Nephron progenitor cell (in vitro differentiated cells): ENCODE data around the gene GNA12.

ENCODE experiments used
- DNase-seq: peaks from one replicate; pipeline ENCODE4 v3.0.0; 2021
- H3K27ac Mint-ChIP-seq: 2 replicates; pipeline ENCODE4 v1.8.0; 2021; ENCODE audit warnings: mild to moderate bottlenecking, moderate library complexity, mixed read lengths
- H3K27me3 Mint-ChIP-seq: 2 replicates; pipeline ENCODE4 v1.8.0; 2021; ENCODE audit warnings: mild to moderate bottlenecking, low read depth, mixed read lengths; ENCODE audit not compliant: poor library complexity
- H3K36me3 Mint-ChIP-seq: 2 replicates; pipeline ENCODE4 v1.8.0; 2021; ENCODE audit warnings: low read depth, mixed read lengths
- H3K4me1 Mint-ChIP-seq: 2 replicates; pipeline ENCODE4 v1.8.0; 2021; ENCODE audit warnings: mixed read lengths
- H3K4me3 Mint-ChIP-seq: 2 replicates; pipeline ENCODE4 v1.8.0; 2021; ENCODE audit warnings: mild to moderate bottlenecking, moderate library complexity, mixed read lengths
- H3K9me3 Mint-ChIP-seq: 2 replicates; pipeline ENCODE4 v1.8.0; 2021; ENCODE audit warnings: mild to moderate bottlenecking, moderate library complexity, mixed read lengths
- CTCF ChIP-seq: fragments of 200-600 bp; sonication (generic); IDR thresholded peaks from 2 replicates; pipeline ENCODE4 v1.5.0; 2021; ENCODE audit warnings: antibody characterized with exemption

GNA12 gene

GRCh38 chr7:2807845-2808772 lies 36.0 kb downstream of the GNA12 start:
- Mint-ChIP-seq H3K36me3 (peaks cover 33% of the 10 kb centered on the region), H3K4me3 (no peak overlapping the region), H3K4me1 (peaks cover 51% of the 10 kb centered on the region), H3K27me3 (peaks cover 2% of the 10 kb centered on the region), H3K9me3 (peaks cover 3% of the 10 kb centered on the region), H3K27ac (peak overlapping the region; percentile 69)
- no peak for DNase-seq
- TF ChIP-seq CTCF, result no peak

DNA sequence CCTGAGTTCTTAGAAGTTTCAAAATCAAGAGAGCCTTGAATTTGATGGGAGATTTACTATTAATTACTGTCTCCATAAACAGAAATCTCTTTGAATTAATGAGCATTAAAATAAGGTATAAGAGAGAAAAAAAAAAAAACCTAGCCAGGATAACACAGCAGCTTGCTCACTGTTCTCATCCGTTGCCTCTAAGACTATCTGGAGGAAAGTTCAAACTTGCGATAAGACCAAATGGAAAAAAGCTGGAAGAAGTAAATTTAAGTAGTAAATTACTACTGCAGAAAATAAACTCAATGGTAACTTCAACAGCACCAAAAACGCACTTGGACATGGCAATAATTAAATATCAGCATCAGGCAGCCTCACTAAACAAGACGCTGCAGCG lies 36.7 kb downstream of the GNA12 start:
- no peak for TF ChIP-seq CTCF
- Mint-ChIP-seq H3K27ac (peak overlapping the region; percentile 69), H3K9me3 (peaks cover 3% of the 10 kb centered on the region)

DNA sequence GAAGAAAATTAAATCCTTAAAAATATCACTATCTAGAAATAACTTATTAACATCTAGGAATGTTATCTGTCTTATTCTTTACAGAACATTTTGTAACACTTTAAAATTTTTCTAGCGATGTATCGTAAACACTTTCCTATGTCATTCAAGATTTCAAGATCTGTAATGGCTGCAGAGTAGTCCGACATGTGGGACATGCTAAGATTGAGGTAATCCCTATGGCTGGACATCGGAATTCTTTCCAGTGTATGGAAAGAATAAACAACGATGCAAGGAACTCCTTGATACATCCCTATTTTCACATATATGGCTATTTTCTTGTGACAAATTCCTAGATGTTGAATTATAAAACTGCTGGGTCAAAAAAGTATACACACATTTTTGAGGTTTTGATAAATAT lies 37.5 kb downstream of the GNA12 start:
- no peak overlapping the region for H3K4me3 Mint-ChIP-seq
- H3K4me1 Mint-ChIP-seq, result peaks cover 60% of the 10 kb centered on the region
- peaks cover 3% of the 10 kb centered on the region for H3K9me3 Mint-ChIP-seq
- no peak overlapping the region for H3K27ac Mint-ChIP-seq
- DNase-seq, result no peak
- H3K36me3 Mint-ChIP-seq, result peaks cover 30% of the 10 kb centered on the region
- H3K27me3 Mint-ChIP-seq, result peaks cover 2% of the 10 kb centered on the region
- no peak for TF ChIP-seq CTCF

More for the DNA sequence above, 36.7 kb downstream of the GNA12 start:
- no peak for DNase-seq
- peaks cover 33% of the 10 kb centered on the region for H3K36me3 Mint-ChIP-seq
- no peak overlapping the region for H3K4me3 Mint-ChIP-seq
- peaks cover 57% of the 10 kb centered on the region for H3K4me1 Mint-ChIP-seq
- H3K27me3 Mint-ChIP-seq, result peaks cover 2% of the 10 kb centered on the region

DNA sequence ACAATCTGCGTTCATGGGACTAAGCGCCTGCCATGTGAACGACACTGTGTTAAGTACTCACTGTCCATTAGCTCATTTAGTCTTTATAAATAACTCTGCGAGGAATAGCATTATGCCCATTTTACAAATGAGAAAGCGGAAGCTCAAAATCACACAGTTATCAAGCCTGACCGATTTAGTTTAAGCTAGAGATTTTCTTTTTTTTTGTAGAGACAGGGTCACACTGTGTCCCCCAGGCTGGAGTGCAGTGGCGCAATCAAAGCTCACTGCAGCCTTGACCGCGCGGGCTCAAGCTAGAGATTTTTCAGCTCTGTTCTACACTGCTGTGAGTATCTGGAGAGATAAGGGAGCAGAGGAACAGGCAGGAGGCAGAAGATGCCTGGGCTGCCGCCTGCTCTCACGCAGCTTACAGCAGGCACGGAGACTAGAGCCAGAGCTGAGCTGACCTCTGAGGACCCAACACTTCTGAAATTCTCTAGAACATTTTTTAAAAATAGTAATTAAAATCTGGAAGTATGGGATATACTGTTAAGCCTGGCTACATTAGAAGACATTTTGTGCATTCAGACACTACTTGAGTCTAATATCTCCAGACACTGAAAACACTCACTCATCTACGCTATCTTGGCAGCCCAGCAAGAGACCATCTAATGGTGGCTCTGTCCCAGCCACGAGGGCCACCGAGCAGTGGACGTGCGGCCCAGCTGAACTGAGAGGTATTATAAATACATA lies 38.7 kb downstream of the GNA12 start:
- Mint-ChIP-seq H3K27ac (no peak overlapping the region), H3K4me1 (peaks cover 65% of the 10 kb centered on the region), H3K27me3 (peaks cover 2% of the 10 kb centered on the region), H3K9me3 (peaks cover 7% of the 10 kb centered on the region), H3K36me3 (peaks cover 29% of the 10 kb centered on the region), H3K4me3 (no peak overlapping the region)
- DNase-seq, result no peak
- TF ChIP-seq CTCF, result no peak

DNA sequence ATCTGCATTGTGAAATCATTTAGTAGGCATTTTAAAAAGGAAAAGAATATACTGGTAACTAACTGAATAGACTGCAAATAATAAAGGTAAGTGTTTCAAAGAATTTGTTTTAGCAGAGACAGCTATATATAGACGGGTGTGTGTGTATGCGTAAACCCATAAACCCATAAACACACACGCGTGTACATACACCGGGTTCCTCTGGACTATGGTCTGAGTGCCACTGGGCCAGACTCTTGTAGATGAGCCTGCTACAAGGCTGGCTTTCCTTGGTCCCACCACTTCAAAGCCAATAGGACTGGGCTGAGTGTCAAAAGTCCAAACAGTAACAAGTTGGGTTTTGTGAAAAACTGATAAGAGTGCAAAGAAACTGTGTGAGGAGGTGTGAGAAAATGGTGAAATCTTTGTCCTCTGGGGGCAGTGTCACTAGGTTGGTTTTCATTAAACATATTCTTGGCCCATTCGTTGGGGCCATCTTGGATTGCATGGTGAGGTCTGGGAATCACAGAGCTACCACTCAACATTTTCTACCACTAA lies 39.8 kb downstream of the GNA12 start:
- no peak overlapping the region for H3K4me3 Mint-ChIP-seq

More for the DNA sequence above, 39.8 kb downstream of the GNA12 start:
- Mint-ChIP-seq H3K36me3 (peaks cover 26% of the 10 kb centered on the region), H3K4me1 (peaks cover 69% of the 10 kb centered on the region), H3K27ac (no peak overlapping the region), H3K27me3 (no peaks in the 10 kb centered on the region), H3K9me3 (peaks cover 7% of the 10 kb centered on the region)
- no peak for TF ChIP-seq CTCF
- no peak for DNase-seq
